ENCODE data around the gene MISP3. TPM values are rescaled to one million over a fixed set of nuclear protein-coding genes. Genes with fewer than 3 reads are reported as not detected.
"Not testable (repeated sequence)": the region's sequence is repeated elsewhere in the genome, so short reads cannot be mapped to it uniquely, and the experiment has no call there.

MISP3 gene
- not detected for total RNA-seq

DNA sequence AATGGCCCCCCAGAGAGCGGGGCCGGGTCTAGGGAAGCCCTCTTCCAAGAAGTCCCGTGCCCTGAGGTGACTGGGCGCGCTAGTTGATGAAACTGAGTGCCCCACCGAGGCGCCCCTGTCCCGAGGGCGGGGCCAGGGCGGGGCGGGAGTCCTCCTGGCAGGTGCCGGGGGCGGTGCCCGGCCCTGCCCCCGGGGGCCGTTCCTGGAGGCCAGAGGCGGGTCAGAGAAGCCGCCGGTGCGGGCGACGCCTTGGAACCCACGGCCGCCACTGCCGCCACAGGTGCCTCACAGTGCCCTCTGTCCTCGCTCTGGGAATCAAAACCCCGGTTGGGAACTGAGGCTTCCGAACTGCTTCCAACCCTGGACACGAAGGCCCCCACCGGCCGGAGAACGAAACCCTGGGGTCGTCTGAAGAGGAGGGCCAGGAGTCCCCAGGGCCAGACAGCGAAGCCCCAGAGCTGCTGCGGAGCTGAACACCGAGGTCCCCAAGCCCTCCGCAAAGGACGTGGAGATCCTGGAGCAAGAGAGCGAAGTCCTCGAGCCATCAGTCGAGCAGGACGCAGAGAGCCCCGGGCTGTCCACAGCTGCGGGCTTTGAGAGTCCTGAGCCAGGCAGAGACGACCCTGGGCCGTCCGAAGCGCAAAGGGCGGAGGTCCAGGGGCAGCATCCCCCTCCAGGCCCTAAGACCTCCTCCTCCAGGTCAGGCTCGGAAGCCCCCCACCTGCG lies at the start of gene MISP3:
MISP3 (plus strand) TSS at position 252 of the 726 bp plus-strand sequence. CDS start 524 bp downstream, outside the sequence.
- H3K4me3 ChIP-seq (ENCODE audit: low read length in 3 of 3): peak within 1 kb of the TSS; percentile 83 to 84 (median 83)
- no peaks in the 10 kb centered on the region for H3K9me3 ChIP-seq (ENCODE audit: control insufficient read depth in 3 of 3, low read length in 3 of 3)
- H3K9ac ChIP-seq (ENCODE audit: low read depth in 1 of 3, low read length in 3 of 3): peak within 1 kb of the TSS; percentile 88 to 89 (median 89)
- no peaks in the 10 kb centered on the region for H3K27me3 ChIP-seq (ENCODE audit: control insufficient read depth in 3 of 3, insufficient read depth in 3 of 3, low read length in 3 of 3)
- peaks cover 27 to 35% (median 32%) of the 10 kb centered on the region in 3 donors for H3K4me1 ChIP-seq (ENCODE audit: control insufficient read depth in 3 of 3, insufficient read depth in 3 of 3, low read length in 3 of 3)
- peak within 1 kb of the TSS; percentile 83 for H3K27ac ChIP-seq (ENCODE audit: low read depth, low read length)
- H3K36me3 ChIP-seq (ENCODE audit: control insufficient read depth in 3 of 3, insufficient read depth in 3 of 3, low read length in 3 of 3): no peaks in the 10 kb centered on the region

- Histone ChIP-seq H3K36me3 (ENCODE audit: control insufficient read depth in 3 of 3, insufficient read depth in 3 of 3, low read length in 3 of 3) (no peaks in the 10 kb centered on the region), H3K9me3 (ENCODE audit: control insufficient read depth in 3 of 3, low read length in 3 of 3) (no peaks in the 10 kb centered on the region), H3K4me1 (ENCODE audit: control insufficient read depth in 3 of 3, insufficient read depth in 3 of 3, low read length in 3 of 3) (no peaks in the 10 kb centered on the region), H3K4me3 (ENCODE audit: low read length in 3 of 3) (no peak overlapping the region), H3K9ac (ENCODE audit: low read depth in 1 of 3, low read length in 3 of 3) (no peak overlapping the region), H3K27me3 (ENCODE audit: control insufficient read depth in 3 of 3, insufficient read depth in 3 of 3, low read length in 3 of 3) (no peaks in the 10 kb centered on the region), H3K27ac (ENCODE audit: low read depth, low read length) (no peak overlapping the region)
Measured at GRCh38 chr19:14023404-14024235, 49.0 kb upstream of the MISP3 start.

DNA sequence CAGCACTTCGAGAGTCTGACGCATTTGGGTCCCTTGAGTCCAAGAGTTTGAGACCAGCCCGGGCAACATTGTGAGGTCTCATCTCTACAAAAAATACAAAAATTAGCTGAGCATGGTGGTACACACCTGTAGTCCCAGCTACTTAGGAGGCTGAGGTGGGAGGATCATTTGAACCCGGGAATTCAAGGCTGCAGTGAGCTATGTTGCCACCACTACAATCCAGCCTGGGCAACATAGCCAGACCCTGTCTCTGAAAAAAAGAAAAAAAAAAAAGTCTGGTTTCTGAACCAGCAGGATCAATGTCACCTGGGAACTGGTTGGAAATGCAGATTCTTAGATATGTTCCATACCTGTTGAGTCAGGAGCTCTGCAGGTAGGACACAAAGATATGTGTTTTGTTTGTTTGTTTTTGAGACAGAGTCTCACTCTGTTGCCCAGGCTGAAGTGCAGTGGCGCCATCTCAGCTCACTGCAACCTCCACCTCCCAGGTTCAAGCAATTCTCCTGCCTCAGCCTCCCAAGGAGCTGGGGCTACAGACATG lies 45.9 kb upstream of the MISP3 start:
- H3K36me3 ChIP-seq (ENCODE audit: control insufficient read depth in 3 of 3, insufficient read depth in 3 of 3, low read length in 3 of 3); H3K9me3 ChIP-seq (ENCODE audit: control insufficient read depth in 3 of 3, low read length in 3 of 3); H3K27me3 ChIP-seq (ENCODE audit: control insufficient read depth in 3 of 3, insufficient read depth in 3 of 3, low read length in 3 of 3); H3K4me3 ChIP-seq (ENCODE audit: low read length in 3 of 3); H3K4me1 ChIP-seq (ENCODE audit: control insufficient read depth in 3 of 3, insufficient read depth in 3 of 3, low read length in 3 of 3); H3K27ac ChIP-seq (ENCODE audit: low read depth, low read length); H3K9ac ChIP-seq (ENCODE audit: low read depth in 1 of 3, low read length in 3 of 3): not testable (repeated sequence)

DNA sequence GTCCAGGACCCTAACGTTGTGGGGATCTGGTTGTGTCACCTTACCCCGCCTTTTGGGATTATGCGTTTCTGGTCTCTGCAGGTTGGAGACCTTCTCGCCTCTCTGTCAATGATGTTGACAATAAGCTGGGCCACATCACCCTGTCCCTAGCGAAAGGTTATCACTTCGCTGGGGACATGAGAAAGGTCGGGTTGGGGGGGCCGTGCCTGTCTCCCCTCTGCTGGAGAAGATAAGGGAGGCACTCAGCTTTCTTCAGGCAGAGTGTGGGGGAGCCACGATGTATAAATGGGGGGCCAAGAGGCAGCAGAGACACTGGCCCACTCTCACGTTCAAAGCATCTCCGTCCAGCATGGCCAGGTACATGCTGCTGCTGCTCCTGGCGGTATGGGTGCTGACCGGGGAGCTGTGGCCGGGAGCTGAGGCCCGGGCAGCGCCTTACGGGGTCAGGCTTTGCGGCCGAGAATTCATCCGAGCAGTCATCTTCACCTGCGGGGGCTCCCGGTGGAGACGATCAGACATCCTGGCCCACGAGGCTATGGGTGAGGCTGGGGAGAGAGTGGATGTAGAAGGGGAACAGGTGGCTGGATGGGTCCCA lies 44.6 kb upstream of the MISP3 start, which contains the start of gene RLN3:
RLN3 (plus strand) TSS at position 293 of the 595 bp plus-strand sequence; CDS start at position 350, 57 bp downstream.
- H3K27ac ChIP-seq (ENCODE audit: low read depth, low read length): no peak within 1 kb of the TSS
- H3K9me3 ChIP-seq (ENCODE audit: control insufficient read depth in 3 of 3, low read length in 3 of 3): no peaks in the 10 kb centered on the region
- no peaks in the 10 kb centered on the region for H3K36me3 ChIP-seq (ENCODE audit: control insufficient read depth in 3 of 3, insufficient read depth in 3 of 3, low read length in 3 of 3)
- peaks cover 5 to 12% (median 6%) of the 10 kb centered on the region in 3 donors for H3K4me1 ChIP-seq (ENCODE audit: control insufficient read depth in 3 of 3, insufficient read depth in 3 of 3, low read length in 3 of 3)
- H3K4me3 ChIP-seq (ENCODE audit: low read length in 3 of 3): no peak within 1 kb of the TSS
- no peaks in the 10 kb centered on the region for H3K27me3 ChIP-seq (ENCODE audit: control insufficient read depth in 3 of 3, insufficient read depth in 3 of 3, low read length in 3 of 3)
- no peak within 1 kb of the TSS for H3K9ac ChIP-seq (ENCODE audit: low read depth in 1 of 3, low read length in 3 of 3)

GRCh38 chr19:14028901-14029300 lies 43.7 kb upstream of the MISP3 start:
- Histone ChIP-seq H3K4me1 (ENCODE audit: control insufficient read depth in 3 of 3, insufficient read depth in 3 of 3, low read length in 3 of 3) (peaks cover 5 to 12% (median 6%) of the 10 kb centered on the region in 3 donors), H3K9me3 (ENCODE audit: control insufficient read depth in 3 of 3, low read length in 3 of 3) (no peaks in the 10 kb centered on the region), H3K9ac (ENCODE audit: low read depth in 1 of 3, low read length in 3 of 3) (no peak overlapping the region), H3K4me3 (ENCODE audit: low read length in 3 of 3) (no peak overlapping the region), H3K27me3 (ENCODE audit: control insufficient read depth in 3 of 3, insufficient read depth in 3 of 3, low read length in 3 of 3) (no peaks in the 10 kb centered on the region), H3K36me3 (ENCODE audit: control insufficient read depth in 3 of 3, insufficient read depth in 3 of 3, low read length in 3 of 3) (no peaks in the 10 kb centered on the region), H3K27ac (ENCODE audit: low read depth, low read length) (no peak overlapping the region)

GRCh38 chr19:14030997-14031718 lies 41.4 kb upstream of the MISP3 start:
- Histone ChIP-seq H3K9me3 (ENCODE audit: control insufficient read depth in 3 of 3, low read length in 3 of 3) (no peaks in the 10 kb centered on the region), H3K27me3 (ENCODE audit: control insufficient read depth in 3 of 3, insufficient read depth in 3 of 3, low read length in 3 of 3) (no peaks in the 10 kb centered on the region), H3K4me1 (ENCODE audit: control insufficient read depth in 3 of 3, insufficient read depth in 3 of 3, low read length in 3 of 3) (peaks cover 5 to 12% (median 6%) of the 10 kb centered on the region in 3 donors), H3K4me3 (ENCODE audit: low read length in 3 of 3) (peak overlapping the region in 2 of 3 donors; percentile 74 to 79), H3K9ac (ENCODE audit: low read depth in 1 of 3, low read length in 3 of 3) (peak overlapping the region in 2 of 3 donors; percentile 70 to 80), H3K36me3 (ENCODE audit: control insufficient read depth in 3 of 3, insufficient read depth in 3 of 3, low read length in 3 of 3) (no peaks in the 10 kb centered on the region), H3K27ac (ENCODE audit: low read depth, low read length) (peak overlapping the region; percentile 25)

GRCh38 chr19:14031719-14032480 lies 40.7 kb upstream of the MISP3 start, which contains the start of gene IL27RA:
TSS of gene IL27RA (plus strand) at chr19:14031762. CDS start at chr19:14031873, 111 bp downstream.
- Histone ChIP-seq H3K36me3 (ENCODE audit: control insufficient read depth in 3 of 3, insufficient read depth in 3 of 3, low read length in 3 of 3) (no peaks in the 10 kb centered on the region), H3K4me1 (ENCODE audit: control insufficient read depth in 3 of 3, insufficient read depth in 3 of 3, low read length in 3 of 3) (peaks cover 5 to 12% (median 6%) of the 10 kb centered on the region in 3 donors), H3K9me3 (ENCODE audit: control insufficient read depth in 3 of 3, low read length in 3 of 3) (no peaks in the 10 kb centered on the region), H3K4me3 (ENCODE audit: low read length in 3 of 3) (peak within 1 kb of the TSS; percentile 68 to 79 (median 74)), H3K27ac (ENCODE audit: low read depth, low read length) (peak within 1 kb of the TSS; percentile 25), H3K9ac (ENCODE audit: low read depth in 1 of 3, low read length in 3 of 3) (peak within 1 kb of the TSS; percentile 70 to 80 (median 76)), H3K27me3 (ENCODE audit: control insufficient read depth in 3 of 3, insufficient read depth in 3 of 3, low read length in 3 of 3) (no peaks in the 10 kb centered on the region)

GRCh38 chr19:14033946-14034345 lies 38.6 kb upstream of the MISP3 start:
- Histone ChIP-seq H3K9me3 (ENCODE audit: control insufficient read depth in 3 of 3, low read length in 3 of 3) (no peaks in the 10 kb centered on the region), H3K9ac (ENCODE audit: low read depth in 1 of 3, low read length in 3 of 3) (no peak overlapping the region), H3K27me3 (ENCODE audit: control insufficient read depth in 3 of 3, insufficient read depth in 3 of 3, low read length in 3 of 3) (no peaks in the 10 kb centered on the region), H3K4me1 (ENCODE audit: control insufficient read depth in 3 of 3, insufficient read depth in 3 of 3, low read length in 3 of 3) (peaks cover 5 to 12% (median 6%) of the 10 kb centered on the region in 3 donors), H3K36me3 (ENCODE audit: control insufficient read depth in 3 of 3, insufficient read depth in 3 of 3, low read length in 3 of 3) (no peaks in the 10 kb centered on the region), H3K27ac (ENCODE audit: low read depth, low read length) (no peak overlapping the region), H3K4me3 (ENCODE audit: low read length in 3 of 3) (no peak overlapping the region)

Data from skeletal muscle tissue (tissue), 4 donors.